C1 segment of cervical spinal cord (tissue), 14 donors: ENCODE results near the gene IL15RA.
"Not testable (repeated sequence)": the region's sequence is repeated elsewhere in the genome, so short reads cannot be mapped to it uniquely, and the experiment has no call there.

ENCODE experiments used
- DNase-seq, 14 donors: peaks; one replicate each; lab custom pipeline; 2025; lab: John Stamatoyannopoulos, UW

IL15RA gene

GRCh38 chr10:5970527-5970926 lies 6.8 kb downstream of the IL15RA start:
- DNase-seq: no peak

GRCh38 chr10:5970066-5970465 lies 7.3 kb downstream of the IL15RA start:
- no peak for DNase-seq

GRCh38 chr10:5968681-5969453 lies 8.5 kb downstream of the IL15RA start:
- DNase-seq: no peak

- no peak for DNase-seq
Measured at GRCh38 chr10:5968037-5968680, 9.2 kb downstream of the IL15RA start.

- no peak for DNase-seq
Measured at GRCh38 chr10:5965266-5965665, 12.1 kb downstream of the IL15RA start.

- no peak for DNase-seq
Measured at GRCh38 chr10:5964736-5965135, 12.6 kb downstream of the IL15RA start.

- DNase-seq: no peak
Measured at GRCh38 chr10:5963591-5963990, 13.8 kb downstream of the IL15RA start.

- DNase-seq: no peak
Measured at GRCh38 chr10:5963071-5963470, 14.3 kb downstream of the IL15RA start.

- not testable (repeated sequence) for DNase-seq
Measured at GRCh38 chr10:5962358-5962940, 14.9 kb downstream of the IL15RA start.

- no peak for DNase-seq
Measured at GRCh38 chr10:5961405-5962100, 15.8 kb downstream of the IL15RA start.

- DNase-seq: not testable (repeated sequence)
Measured at GRCh38 chr10:5960973-5961275, 16.4 kb downstream of the IL15RA start.

- no peak for DNase-seq
Measured at GRCh38 chr10:5960070-5960972, 17.0 kb downstream of the IL15RA start.

GRCh38 chr10:5959581-5960069 lies 17.7 kb downstream of the IL15RA start:
- DNase-seq: no peak

- no peak for DNase-seq
Measured at GRCh38 chr10:5959142-5959541, 18.2 kb downstream of the IL15RA start.

GRCh38 chr10:5958675-5959074 lies 18.7 kb downstream of the IL15RA start:
- no peak for DNase-seq

- DNase-seq: no peak
Measured at GRCh38 chr10:5958077-5958476, 19.3 kb downstream of the IL15RA start.

GRCh38 chr10:5956146-5956936 lies 21.0 kb downstream of the IL15RA start:
- no peak for DNase-seq

- no peak for DNase-seq
Measured at GRCh38 chr10:5953676-5954075, 23.7 kb downstream of the IL15RA start.

- DNase-seq: no peak
Measured at GRCh38 chr10:5952731-5953385, 24.5 kb downstream of the IL15RA start.
